Upper lobe of right lung (tissue), 1 donor: ENCODE results near the gene FRK. TPM values are rescaled to one million over a fixed set of nuclear protein-coding genes. Genes with fewer than 3 reads are reported as not detected.
"Not testable (repeated sequence)": the region's sequence is repeated elsewhere in the genome, so short reads cannot be mapped to it uniquely, and the experiment has no call there.

Source experiments
- ATAC-seq: fragments of 200-7000 bp; cut with Tn5 transposase; one replicate; pipeline ENCODE4 v1.9.1; 2020; ENCODE audit warnings: mild to moderate bottlenecking, moderate library complexity
- DNase-seq: peaks from one replicate; pipeline ENCODE4 v3.0.0-alpha.2; 2020
- H3K27ac ChIP-seq: fragments of 200-600 bp; one replicate; pipeline ENCODE4 v1.8.0; 2022
- H3K27me3 ChIP-seq: fragments of 200-600 bp; one replicate; pipeline ENCODE4 v1.8.0; 2022; ENCODE audit warnings: mild to moderate bottlenecking
- H3K36me3 ChIP-seq: fragments of 200-600 bp; one replicate; pipeline ENCODE4 v1.8.0; 2022
- H3K4me1 ChIP-seq: fragments of 200-600 bp; one replicate; pipeline ENCODE4 v1.8.0; 2022
- H3K4me3 ChIP-seq: fragments of 200-600 bp; one replicate; pipeline ENCODE4 v1.8.0; 2022; ENCODE audit warnings: mild to moderate bottlenecking
- H3K9me3 ChIP-seq: fragments of 200-600 bp; one replicate; pipeline ENCODE4 v1.8.0; 2022
- intact Hi-C: fragments of 100-400 bp; cut with DNase I; formaldehyde crosslinking; loops from one replicate; pipeline ENCODE4 v1.11.0; 2022
- total RNA-seq: library from RNA; stranded (reverse); fragmentation: NEBNext Ultra II Directional; extraction: Animal tissue kit (Norgen Biotek cat#: 25700); gene quantifications from one replicate; pipeline ENCODE4 v1.2.1, GENCODE V29; 2021
- TF ChIP-seq, protein P1 (sequence below): fragments of 200-600 bp; IDR thresholded peaks from one replicate; pipeline ENCODE4 v1.8.0; 2022; ENCODE audit warnings: antibody characterized with exemption
- donor health status: DM: no; HTN: yes; CAD: no; lungs with severe emphysema.

Gene FRK
- total RNA-seq, 1 donor from 2014 or later: 7.2 TPM

DNA sequence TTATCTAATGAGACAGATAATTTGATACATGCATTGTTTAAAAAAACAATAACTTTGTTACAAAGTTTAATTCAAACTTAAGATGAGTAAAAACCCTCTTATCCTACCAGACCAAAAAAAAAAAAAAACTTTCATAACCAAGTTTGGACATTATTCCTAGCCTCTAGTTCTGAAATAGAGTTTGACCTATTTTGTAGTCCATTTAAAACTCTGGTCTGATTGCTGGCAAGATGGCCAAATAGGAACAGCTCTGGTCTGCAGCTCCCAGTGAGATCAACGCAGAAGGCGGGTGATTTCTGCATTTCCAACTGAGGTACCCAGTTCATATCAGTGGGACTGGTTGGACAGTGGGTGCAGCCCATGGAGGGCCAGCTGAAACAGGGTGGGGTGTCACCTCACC lies 125.9 kb downstream of the FRK start:
- H3K27me3 ChIP-seq: no peaks in the 10 kb centered on the region
- no peaks in the 10 kb centered on the region for H3K36me3 ChIP-seq
- no peaks in the 10 kb centered on the region for H3K4me1 ChIP-seq
- TF ChIP-seq, protein P1, sequence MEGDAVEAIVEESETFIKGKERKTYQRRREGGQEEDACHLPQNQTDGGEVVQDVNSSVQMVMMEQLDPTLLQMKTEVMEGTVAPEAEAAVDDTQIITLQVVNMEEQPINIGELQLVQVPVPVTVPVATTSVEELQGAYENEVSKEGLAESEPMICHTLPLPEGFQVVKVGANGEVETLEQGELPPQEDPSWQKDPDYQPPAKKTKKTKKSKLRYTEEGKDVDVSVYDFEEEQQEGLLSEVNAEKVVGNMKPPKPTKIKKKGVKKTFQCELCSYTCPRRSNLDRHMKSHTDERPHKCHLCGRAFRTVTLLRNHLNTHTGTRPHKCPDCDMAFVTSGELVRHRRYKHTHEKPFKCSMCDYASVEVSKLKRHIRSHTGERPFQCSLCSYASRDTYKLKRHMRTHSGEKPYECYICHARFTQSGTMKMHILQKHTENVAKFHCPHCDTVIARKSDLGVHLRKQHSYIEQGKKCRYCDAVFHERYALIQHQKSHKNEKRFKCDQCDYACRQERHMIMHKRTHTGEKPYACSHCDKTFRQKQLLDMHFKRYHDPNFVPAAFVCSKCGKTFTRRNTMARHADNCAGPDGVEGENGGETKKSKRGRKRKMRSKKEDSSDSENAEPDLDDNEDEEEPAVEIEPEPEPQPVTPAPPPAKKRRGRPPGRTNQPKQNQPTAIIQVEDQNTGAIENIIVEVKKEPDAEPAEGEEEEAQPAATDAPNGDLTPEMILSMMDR: no peak
- H3K4me3 ChIP-seq: no peak overlapping the region
- no peaks in the 10 kb centered on the region for H3K9me3 ChIP-seq
- no peak overlapping the region for H3K27ac ChIP-seq
- ATAC-seq (no peak), DNase-seq (no peak)
- intact Hi-C loops: no loop called here

- Histone ChIP-seq H3K36me3 (no peaks in the 10 kb centered on the region), H3K27me3 (no peaks in the 10 kb centered on the region), H3K9me3 (no peaks in the 10 kb centered on the region), H3K27ac (no peak overlapping the region), H3K4me1 (no peaks in the 10 kb centered on the region), H3K4me3 (no peak overlapping the region)
- TF ChIP-seq, protein P1: no peak
- DNase-seq (no peak), ATAC-seq (no peak)
- intact Hi-C loops: no loop called here
Measured at GRCh38 chr6:115934145-115934544, 126.5 kb downstream of the FRK start.

DNA sequence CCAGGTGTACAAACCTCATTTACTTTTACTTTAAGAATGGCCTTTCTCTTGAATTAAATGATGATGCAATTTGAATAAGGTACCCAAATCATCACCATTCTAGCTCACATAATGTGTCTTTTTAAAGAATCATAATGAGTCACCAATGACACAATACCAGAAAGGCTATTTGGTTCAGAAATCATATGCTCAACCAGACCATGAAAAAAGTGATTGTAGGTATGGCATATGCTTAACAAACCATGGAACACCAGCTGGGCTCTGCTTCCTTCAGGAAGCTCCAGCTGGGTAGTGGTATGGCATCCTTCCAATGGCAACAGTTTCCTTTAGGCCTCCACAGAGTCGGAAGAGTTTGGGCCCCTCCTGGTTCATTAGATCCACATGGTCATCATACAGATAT lies 128.2 kb downstream of the FRK start:
- H3K27ac ChIP-seq: no peak overlapping the region
- no peak for DNase-seq
- H3K27me3 ChIP-seq: no peaks in the 10 kb centered on the region
- H3K9me3 ChIP-seq: no peaks in the 10 kb centered on the region
- intact Hi-C loops: no loop called here
- ATAC-seq: no peak
- TF ChIP-seq, protein P1: no peak
- H3K36me3 ChIP-seq: no peaks in the 10 kb centered on the region
- no peaks in the 10 kb centered on the region for H3K4me1 ChIP-seq
- no peak overlapping the region for H3K4me3 ChIP-seq

DNA sequence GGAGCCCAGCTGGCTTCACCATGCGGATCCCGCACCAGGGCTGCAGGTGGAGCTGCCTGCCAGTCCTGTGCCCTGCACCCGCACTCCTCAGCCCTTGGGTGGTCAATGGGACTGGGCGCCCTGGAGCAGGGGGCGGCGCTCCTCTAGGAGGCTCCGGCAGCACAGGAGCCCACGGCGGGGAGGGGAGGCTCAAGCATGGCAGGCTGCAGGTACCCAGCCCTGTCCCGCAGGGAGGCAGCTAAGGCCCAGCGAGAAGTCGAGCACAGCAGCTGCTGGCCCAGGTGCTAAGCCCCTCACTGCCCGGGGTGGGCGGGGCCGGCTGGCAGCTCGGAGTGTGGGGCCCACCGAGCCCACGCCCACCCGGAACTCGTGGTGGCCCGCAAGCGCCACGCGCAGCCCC lies 132.7 kb downstream of the FRK start:
- H3K27ac ChIP-seq, H3K4me1 ChIP-seq, intact Hi-C loops, DNase-seq, H3K27me3 ChIP-seq, H3K4me3 ChIP-seq, H3K36me3 ChIP-seq, H3K9me3 ChIP-seq, ATAC-seq: not testable (repeated sequence)

DNA sequence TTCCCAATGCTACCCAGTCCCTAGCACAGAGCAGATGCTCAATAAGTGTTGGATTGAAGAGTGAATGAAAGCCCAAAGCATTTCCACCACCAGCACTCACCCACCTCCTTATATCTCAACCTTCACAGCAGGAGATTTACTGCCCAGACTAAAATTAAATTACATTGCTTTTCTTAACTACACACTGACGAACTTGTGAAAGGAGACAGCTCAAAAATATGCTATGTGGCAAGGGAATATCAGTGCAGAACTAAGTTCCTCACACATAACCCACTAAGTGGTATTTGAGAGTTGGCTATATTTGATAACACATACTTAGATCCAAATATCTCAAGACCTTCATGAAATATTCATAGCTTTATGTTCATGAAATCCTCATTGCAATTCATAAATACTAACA lies 137.7 kb downstream of the FRK start:
- H3K36me3 ChIP-seq: no peaks in the 10 kb centered on the region
- H3K4me3 ChIP-seq: no peak overlapping the region
- H3K27ac ChIP-seq: no peak overlapping the region
- no peaks in the 10 kb centered on the region for H3K27me3 ChIP-seq
- no peaks in the 10 kb centered on the region for H3K4me1 ChIP-seq
- DNase-seq: no peak
- intact Hi-C loops: no loop called here
- no peak for ATAC-seq
- TF ChIP-seq, protein P1: no peak
- H3K9me3 ChIP-seq: no peaks in the 10 kb centered on the region

DNA sequence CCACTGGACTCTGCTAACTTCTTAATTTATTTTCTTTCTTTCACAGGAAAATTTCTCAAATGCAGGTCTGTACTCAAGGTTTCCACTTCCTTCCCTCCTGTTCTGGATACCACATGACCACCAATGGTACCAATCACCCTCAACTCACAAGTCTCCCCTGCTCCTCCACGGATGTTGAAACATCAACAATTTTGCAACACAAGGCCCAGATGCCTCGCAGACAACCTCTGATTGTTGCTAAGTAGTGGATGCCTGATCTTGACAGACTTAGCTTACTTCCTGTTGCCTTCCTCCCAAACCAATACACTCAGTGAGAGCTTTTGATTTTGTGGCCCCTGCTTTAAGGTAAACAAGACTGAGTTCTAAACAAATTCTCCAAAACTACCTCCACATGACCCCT lies 146.6 kb downstream of the FRK start:
- no peak for ATAC-seq
- no peak overlapping the region for H3K27ac ChIP-seq
- no peaks in the 10 kb centered on the region for H3K4me1 ChIP-seq
- no peaks in the 10 kb centered on the region for H3K27me3 ChIP-seq
- intact Hi-C loops: no loop called here
- H3K36me3 ChIP-seq: no peaks in the 10 kb centered on the region
- no peaks in the 10 kb centered on the region for H3K9me3 ChIP-seq
- no peak for DNase-seq
- H3K4me3 ChIP-seq: no peak overlapping the region
- TF ChIP-seq, protein P1: no peak
